Adrenal gland (tissue), 12 donors: Measurements from ENCODE around the gene GALNT18. TPM values are rescaled to one million over a fixed set of nuclear protein-coding genes. Genes with fewer than 3 reads are reported as not detected.

Experiments
- DNase-seq, 7 donors: peaks; one replicate each; pipeline ENCODE4 v3.0.0-alpha.2; 2019 to 2020
- H3K27ac ChIP-seq, 5 donors: fragments of 200-600 bp; sonication (generic) in 4 of 5; 1 replicate in 3 of 5; 2 replicates in 2 of 5; pipeline versions ENCODE4 v1.5.1 to v1.8.0; 2016 to 2020; ENCODE audit warnings: mild to moderate bottlenecking in 1 of 5
- H3K27me3 ChIP-seq: fragments of 200-600 bp; 2 replicates; pipeline ENCODE4 v1.8.0; 2021
- H3K36me3 ChIP-seq, 2 donors: fragments of 200-600 bp; replicated peaks in 1 of 2; 1 replicate in 1 of 2; 2 replicates in 1 of 2; pipeline versions ENCODE4 v1.5.1 to v1.8.0; 2018 to 2022
- H3K4me1 ChIP-seq, 2 donors: fragments of 200-600 bp; replicated peaks in 1 of 2; 1 replicate in 1 of 2; 2 replicates in 1 of 2; pipeline versions ENCODE4 v1.5.1 to v1.8.0; 2018 to 2021
- H3K4me3 ChIP-seq, 4 donors: fragments of 200-600 bp; sonication (generic) in 3 of 4; one replicate each; pipeline ENCODE4 v1.5.1; 2016 to 2018
- H3K9me3 ChIP-seq, 3 donors: fragments of 200-600 bp; sonication (generic) in 1 of 3; replicated peaks in 1 of 3; 1 replicate in 2 of 3; 2 replicates in 1 of 3; pipeline versions ENCODE4 v1.5.1 to v1.8.0; 2016 to 2021
- POLR2A ChIP-seq, 2 donors: fragments of 450-650 bp; IDR thresholded peaks; one replicate each; pipeline ENCODE4 v1.6.1; 2017; ENCODE audit warnings: antibody characterized with exemption in 2 of 2, mild to moderate bottlenecking in 2 of 2, moderate library complexity in 1 of 2
- WGBS, 4 donors: extraction: QIAGEN DNeasy Blood & Tissue Kit in 2 of 4; methylation state at CpG; one replicate each; pipeline versions ENCODE4 v1.1.5 to v1.1.7; 2013 to 2017; 5-methylcytosine and 5-hydroxymethylcytosine counted together
- intact Hi-C, 2 donors: fragments of 100-400 bp; cut with DNase I; formaldehyde crosslinking; loops; one replicate each; pipeline versions ENCODE4 v1.14.1 to v1.15.0; 2022 to 2023
- polyA plus RNA-seq, 3 donors: library from polyadenylated mRNA; stranded (reverse); fragments of 200-250 nt in 2 of 3; fragments of 350-450 nt in 1 of 3; fragmentation: Illumina TruSeq in 1 of 3; extraction: RNeasy Lipid Tissue Mini Kit (QIAGEN cat#74804) in 1 of 3; gene quantifications; one replicate each; pipeline ENCODE4 v1.2.3, GENCODE V29; 2013 to 2014
- total RNA-seq, 9 donors: library from RNA; depleted of rRNA in 4 of 9; stranded (reverse); fragments of >200 nt in 4 of 9; fragments of 120-200 nt in 1 of 9; fragmentation: NEBNext Ultra II Directional in 1 of 9; extraction: Animal tissue kit (Norgen Biotek cat#: 25700) in 1 of 9; gene quantifications; one replicate each; pipeline versions ENCODE4 v1.1.0 to v1.2.4, GENCODE V29; 2013 to 2023
- TF ChIP-seq, protein P1 (sequence below), 6 experiments: fragments of 450-650 bp in 4 of 6; fragments of 200-600 bp in 2 of 6; sonication (generic) in 1 of 6; IDR thresholded peaks; 1 replicate in 5 of 6; 2 replicates in 1 of 6; pipeline versions ENCODE4 v1.5.1 to v1.8.0; 2016 to 2021; ENCODE audit warnings: antibody characterized with exemption in 6 of 6, mild to moderate bottlenecking in 2 of 6, moderate library complexity in 1 of 6
- donor health status: healthy with polysubstance abuse.
- donor health status: Bipolar disorder and iron deficiency.
- donor health status: DM: yes; HTN: yes; CAD: no.
- donor health status: DM: no; HTN: no; CAD: no.
- donor health status: DM: no; HTN: no; CAD: no.
- donor health status: DM: yes; HTN: yes; CAD: no.

The GALNT18 gene
- total and polyA plus RNA-seq, 12 donors: 1.4 to 15.1 (median 6.4) TPM

DNA sequence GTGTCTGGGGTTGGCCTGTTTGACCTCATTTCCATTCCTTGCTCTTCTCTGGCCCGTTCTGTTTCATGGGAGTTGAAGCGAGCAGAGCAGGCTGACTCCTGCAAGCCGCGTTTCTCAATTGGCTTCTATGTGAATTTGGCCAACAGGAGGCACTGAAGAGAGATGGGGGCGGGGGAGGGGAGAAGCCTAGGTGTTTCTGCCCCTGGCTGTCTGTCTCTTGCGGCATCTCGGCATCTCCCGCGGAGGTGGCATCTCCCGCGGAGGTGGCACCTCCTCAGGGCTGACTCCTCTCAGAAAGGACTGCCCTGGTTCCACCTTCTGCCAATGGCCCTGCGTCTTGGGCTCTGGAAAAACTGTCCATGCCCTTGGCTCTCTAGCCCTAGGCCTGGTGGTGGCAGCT is 143.1 kb downstream of the GALNT18 start:
- DNase-seq: no peak
- no peaks in the 10 kb centered on the region for H3K9me3 ChIP-seq
- TF ChIP-seq, protein P1, sequence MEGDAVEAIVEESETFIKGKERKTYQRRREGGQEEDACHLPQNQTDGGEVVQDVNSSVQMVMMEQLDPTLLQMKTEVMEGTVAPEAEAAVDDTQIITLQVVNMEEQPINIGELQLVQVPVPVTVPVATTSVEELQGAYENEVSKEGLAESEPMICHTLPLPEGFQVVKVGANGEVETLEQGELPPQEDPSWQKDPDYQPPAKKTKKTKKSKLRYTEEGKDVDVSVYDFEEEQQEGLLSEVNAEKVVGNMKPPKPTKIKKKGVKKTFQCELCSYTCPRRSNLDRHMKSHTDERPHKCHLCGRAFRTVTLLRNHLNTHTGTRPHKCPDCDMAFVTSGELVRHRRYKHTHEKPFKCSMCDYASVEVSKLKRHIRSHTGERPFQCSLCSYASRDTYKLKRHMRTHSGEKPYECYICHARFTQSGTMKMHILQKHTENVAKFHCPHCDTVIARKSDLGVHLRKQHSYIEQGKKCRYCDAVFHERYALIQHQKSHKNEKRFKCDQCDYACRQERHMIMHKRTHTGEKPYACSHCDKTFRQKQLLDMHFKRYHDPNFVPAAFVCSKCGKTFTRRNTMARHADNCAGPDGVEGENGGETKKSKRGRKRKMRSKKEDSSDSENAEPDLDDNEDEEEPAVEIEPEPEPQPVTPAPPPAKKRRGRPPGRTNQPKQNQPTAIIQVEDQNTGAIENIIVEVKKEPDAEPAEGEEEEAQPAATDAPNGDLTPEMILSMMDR (IDR thresholded peaks at IDR 0.05): no peak
- no peak for TF ChIP-seq POLR2A (IDR thresholded peaks at IDR 0.05)

DNA sequence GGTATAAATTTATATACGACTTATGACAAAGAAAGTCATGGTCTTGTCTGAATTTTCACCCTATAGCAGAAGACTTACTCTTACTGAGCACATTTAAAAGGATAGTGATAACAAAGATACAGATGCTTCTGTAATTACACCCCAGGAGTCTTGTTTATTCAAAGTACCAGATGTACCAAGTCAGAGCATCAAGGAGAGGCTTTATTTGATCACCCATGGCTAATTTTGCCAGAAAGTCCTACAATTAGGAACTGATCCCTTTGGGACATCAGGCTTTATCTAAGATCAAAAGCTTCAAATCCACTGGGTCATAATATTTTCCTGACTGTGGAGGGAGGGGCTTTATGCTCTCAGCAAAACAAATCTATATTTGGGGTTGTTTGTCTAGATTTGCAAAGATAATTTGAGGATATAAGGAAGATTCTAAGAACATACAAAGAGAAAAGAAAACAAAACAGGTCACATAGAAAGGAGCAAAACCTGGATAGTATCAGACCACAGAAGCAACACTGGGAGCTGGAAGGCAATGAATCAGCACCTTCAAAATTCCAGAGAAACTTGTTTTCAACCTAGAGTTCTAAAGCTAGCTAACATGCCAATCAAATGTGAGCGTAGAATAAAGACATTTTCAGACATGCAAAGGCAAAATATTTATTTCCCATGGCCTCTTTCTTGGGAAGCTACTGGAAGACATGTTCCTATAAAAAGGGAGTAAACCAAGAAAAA is 143.9 kb downstream of the GALNT18 start:
- no peaks in the 10 kb centered on the region for H3K27me3 ChIP-seq
- no peak for DNase-seq
- H3K27ac ChIP-seq: no peak overlapping the region
- no peak overlapping the region for H3K4me3 ChIP-seq
- TF ChIP-seq POLR2A (IDR thresholded peaks at IDR 0.05): no peak
- TF ChIP-seq, protein P1 (IDR thresholded peaks at IDR 0.05): no peak
- intact Hi-C loops: no loop called here
- H3K9me3 ChIP-seq: no peaks in the 10 kb centered on the region
- H3K4me1 ChIP-seq: no peaks in the 10 kb centered on the region
- 30 to 95% (median 58%) methylated on average over 2 of the region's 2 CpGs for WGBS, 4 donors
- no peaks in the 10 kb centered on the region for H3K36me3 ChIP-seq

More for the DNA sequence above, 143.1 kb downstream of the GALNT18 start:
- Histone ChIP-seq H3K27ac (no peak overlapping the region), H3K4me3 (no peak overlapping the region), H3K4me1 (no peaks in the 10 kb centered on the region), H3K27me3 (no peaks in the 10 kb centered on the region), H3K36me3 (no peaks in the 10 kb centered on the region)
- WGBS, 4 donors: 78 to 88% (median 83%) methylated on average over 4 to 12 of the region's 12 CpGs
- intact Hi-C loops: no loop called here

DNA sequence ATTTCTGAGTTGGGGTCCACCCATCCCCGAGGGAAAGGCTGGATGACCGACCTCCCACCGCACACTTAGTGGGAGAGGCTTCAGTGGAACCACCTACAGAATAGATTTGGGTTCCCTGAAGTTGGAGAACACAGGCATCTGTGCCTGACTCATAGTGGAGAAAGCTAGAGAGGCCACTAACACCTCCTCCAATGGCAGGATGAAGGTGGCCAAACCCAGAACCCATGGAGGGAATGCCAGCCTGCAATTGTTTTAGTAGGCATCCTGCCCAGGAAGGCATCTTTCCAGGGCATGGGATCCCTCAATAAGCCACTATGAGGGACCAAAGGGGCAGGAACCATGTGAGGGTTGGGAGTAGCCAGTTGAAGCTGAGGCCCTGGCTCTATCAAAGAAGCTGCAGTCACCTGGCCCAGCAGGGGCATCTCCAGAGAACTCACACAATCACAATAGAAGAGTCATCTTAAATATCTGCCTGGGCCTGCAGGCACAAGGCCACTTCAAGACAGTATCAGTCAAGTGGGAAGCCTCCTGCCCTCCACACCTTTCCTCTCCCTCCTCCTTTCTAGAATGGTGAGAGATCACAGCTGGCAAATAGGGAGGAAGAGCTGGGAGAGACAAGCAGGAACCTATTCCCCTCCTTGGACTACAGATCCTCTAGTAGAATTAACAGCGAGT is 144.7 kb downstream of the GALNT18 start:
- H3K27me3 ChIP-seq: no peaks in the 10 kb centered on the region
- no peak overlapping the region for H3K27ac ChIP-seq
- DNase-seq: no peak
- no peaks in the 10 kb centered on the region for H3K4me1 ChIP-seq
- 48 to 85% (median 69%) methylated on average over 4 of the region's 4 CpGs for WGBS, 4 donors
- intact Hi-C loops: no loop called here
- no peaks in the 10 kb centered on the region for H3K9me3 ChIP-seq
- H3K36me3 ChIP-seq: no peaks in the 10 kb centered on the region
- TF ChIP-seq, protein P1 (IDR thresholded peaks at IDR 0.05): no peak
- no peak overlapping the region for H3K4me3 ChIP-seq

DNA sequence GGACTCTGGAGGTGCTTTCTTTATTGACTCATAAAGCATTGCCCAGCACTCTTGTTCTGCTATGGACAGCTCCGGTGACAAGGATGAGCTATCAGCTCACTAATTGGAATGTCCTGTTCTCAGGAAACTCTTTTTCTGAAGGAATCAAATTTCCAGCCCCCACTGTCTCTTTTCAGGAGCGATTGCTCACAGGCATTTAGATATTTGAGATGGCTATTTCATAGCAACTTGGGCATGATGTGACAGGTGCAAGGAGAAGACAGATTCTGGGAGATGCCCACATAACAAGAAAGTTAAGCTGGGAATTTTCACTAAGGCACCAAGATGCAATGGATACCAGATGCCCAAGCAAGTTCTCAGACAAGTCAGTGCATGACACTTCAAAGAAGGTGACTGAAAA is 145.3 kb downstream of the GALNT18 start:
- no peaks in the 10 kb centered on the region for H3K27me3 ChIP-seq
- 70 to 79% (median 72%) methylated on average over 2 of the region's 2 CpGs for WGBS, 4 donors
- no peak for TF ChIP-seq POLR2A (IDR thresholded peaks at IDR 0.05)
- TF ChIP-seq, protein P1 (IDR thresholded peaks at IDR 0.05): no peak
- no peaks in the 10 kb centered on the region for H3K4me1 ChIP-seq
- no peak overlapping the region for H3K27ac ChIP-seq
- no peaks in the 10 kb centered on the region for H3K9me3 ChIP-seq
- H3K4me3 ChIP-seq: no peak overlapping the region
- intact Hi-C loops: no loop called here
- no peak for DNase-seq
- no peaks in the 10 kb centered on the region for H3K36me3 ChIP-seq
